SK-N-SH (cell line): ENCODE data around the gene ANXA1. TPM values are rescaled to one million over a fixed set of nuclear protein-coding genes. Genes with fewer than 3 reads are reported as not detected.

Experiments
- CTCF ChIA-PET: fragments of 300-600, 350-600 bp; formaldehyde crosslinking; extraction: SDS; loops from one replicate; lab custom pipeline; 2021; lab: Yijun Ruan, JAX
- POLR2A ChIA-PET: fragments of 350-600 bp; sonication (Branson Sonifier 250); formaldehyde crosslinking; extraction: SDS; loops from one replicate; lab custom pipeline; 2020; ENCODE audit warnings: antibody characterized with exemption, inconsistent platforms; lab: Yijun Ruan, JAX
- DNase-seq: peaks from one replicate; pipeline ENCODE4 v3.0.0; 2012
- H2AFZ ChIP-seq: fragments of 200-600 bp; sonication (generic); 2 replicates; pipeline ENCODE4 v1.8.1; 2016; ENCODE audit warnings: antibody characterized with exemption, mild to moderate bottlenecking, low read depth
- H3F3A ChIP-seq: fragments of 200-600 bp; sonication (generic); replicated peaks from 2 replicates; pipeline ENCODE3; 2016; ENCODE audit warnings: antibody characterized with exemption, mild to moderate bottlenecking; ENCODE audit not compliant: insufficient read depth
- H3K27ac ChIP-seq, 2 experiments: fragments of 200-500 bp in 1 of 2; fragments of 200-600 bp in 1 of 2; sonication (Bioruptor generic) in 1 of 2; sonication (generic), shearing (Covaris generic) in 1 of 2; 2 replicates each; pipeline versions ENCODE4 v1.5.1 to v1.6.1; 2014 to 2016; ENCODE audit warnings: low read depth in 2 of 2, inconsistent platforms in 1 of 2, low read length in 1 of 2, mild to moderate bottlenecking in 1 of 2, mixed read lengths in 1 of 2
- H3K27me3 ChIP-seq: fragments of 200-600 bp; sonication (generic), shearing (Covaris generic); 2 replicates; pipeline ENCODE4 v1.6.1; 2016; ENCODE audit warnings: mixed run types; ENCODE audit not compliant: insufficient read depth
- H3K36me3 ChIP-seq, 2 experiments: fragments of 200-500 bp in 1 of 2; fragments of 200-600 bp in 1 of 2; sonication (Bioruptor generic) in 1 of 2; sonication (generic) in 1 of 2; replicated peaks in 1 of 2; 2 replicates each; pipeline versions ENCODE3 to v1.5.1; 2014 to 2016; ENCODE audit warnings: low read length in 1 of 2, mild to moderate bottlenecking in 1 of 2; ENCODE audit not compliant: insufficient read depth in 2 of 2, control insufficient read depth in 1 of 2
- H3K4me1 ChIP-seq, 2 experiments: fragments of 200-500 bp in 1 of 2; fragments of 200-600 bp in 1 of 2; sonication (Bioruptor generic) in 1 of 2; sonication (generic), shearing (Covaris generic) in 1 of 2; 2 replicates each; pipeline versions ENCODE4 v1.5.1 to v1.6.1; 2014 to 2016; ENCODE audit warnings: low read depth in 1 of 2, low read length in 1 of 2, mixed run types in 1 of 2; ENCODE audit not compliant: insufficient read depth in 2 of 2, control insufficient read depth in 1 of 2
- H3K4me2 ChIP-seq: fragments of 200-600 bp; sonication (generic), shearing (Covaris generic); 2 replicates; pipeline ENCODE4 v1.6.1; 2017; ENCODE audit warnings: mixed run types
- H3K4me3 ChIP-seq, 2 experiments: fragments of 200-500 bp in 1 of 2; fragments of 200-600 bp in 1 of 2; sonication (Bioruptor generic) in 1 of 2; sonication (generic), shearing (Covaris generic) in 1 of 2; 2 replicates each; pipeline versions ENCODE4 v1.5.1 to v1.8.1; 2014 to 2016; ENCODE audit warnings: low read depth in 2 of 2, inconsistent platforms in 1 of 2, low read length in 1 of 2, mild to moderate bottlenecking in 1 of 2, mixed read lengths in 1 of 2, moderate library complexity in 1 of 2
- H3K79me2 ChIP-seq: fragments of 200-600 bp; sonication (generic); 2 replicates; pipeline ENCODE4 v1.8.1; 2017; ENCODE audit warnings: mild to moderate bottlenecking; ENCODE audit not compliant: insufficient read depth
- H3K9ac ChIP-seq: fragments of 200-600 bp; sonication (generic); 2 replicates; pipeline ENCODE4 v1.6.1; 2017; ENCODE audit warnings: mixed run types
- H3K9me2 ChIP-seq: fragments of 200-600 bp; sonication (generic); 2 replicates; pipeline ENCODE4 v1.6.1; 2017; ENCODE audit warnings: mixed run types
- H3K9me3 ChIP-seq: fragments of 200-600 bp; sonication (generic); 2 replicates; pipeline ENCODE4 v1.6.1; 2017; ENCODE audit warnings: mixed run types, mild to moderate bottlenecking, moderate library complexity
- H4K20me1 ChIP-seq: fragments of 200-600 bp; sonication (generic); 2 replicates; pipeline ENCODE4 v1.6.1; 2017; ENCODE audit warnings: mild to moderate bottlenecking, mixed run types; ENCODE audit not compliant: insufficient read depth
- ELF1 ChIP-seq: IDR thresholded peaks from 2 replicates; pipeline ENCODE4 v1.4.0; 2012
- EP300 ChIP-seq, 2 experiments: IDR thresholded peaks; 2 replicates each; pipeline versions ENCODE4 v1.4.0 to v1.6.1; 2012; ENCODE audit warnings: borderline replicate concordance in 1 of 2, low read depth in 1 of 2, low read length in 1 of 2
- FOSL2 ChIP-seq: IDR thresholded peaks from 2 replicates; pipeline ENCODE4 v1.4.0; 2012; ENCODE audit warnings: low read depth, mild to moderate bottlenecking, moderate library complexity, borderline replicate concordance
- FOXJ3 ChIP-seq: sonication (generic); formaldehyde crosslinking; IDR thresholded peaks from 2 replicates; pipeline ENCODE4 v1.5.1; 2020; ENCODE audit warnings: mild to moderate bottlenecking, missing genetic modification reagents
- FOXM1 ChIP-seq: IDR thresholded peaks from 2 replicates; pipeline ENCODE4 v1.4.0; 2012; ENCODE audit warnings: low read depth, mild to moderate bottlenecking
- GABPA ChIP-seq: IDR thresholded peaks from 2 replicates; pipeline ENCODE4 v1.4.0; 2012; ENCODE audit warnings: low read depth, mild to moderate bottlenecking
- GATA2 ChIP-seq: sonication (generic); formaldehyde crosslinking; IDR thresholded peaks from 2 replicates; pipeline ENCODE4 v1.5.0; 2020; ENCODE audit warnings: mild to moderate bottlenecking, missing genetic modification reagents
- JUND ChIP-seq: IDR thresholded peaks from 2 replicates; pipeline ENCODE4 v1.4.0; 2012
- MEF2A ChIP-seq: IDR thresholded peaks from 2 replicates; pipeline ENCODE4 v1.4.0; 2012; ENCODE audit warnings: low read depth, borderline replicate concordance
- NFIC ChIP-seq: IDR thresholded peaks from 2 replicates; pipeline ENCODE4 v1.4.0; 2012; ENCODE audit warnings: borderline replicate concordance
- PBX3 ChIP-seq: IDR thresholded peaks from 2 replicates; pipeline ENCODE4; 2012
- POLR2AphosphoS5 ChIP-seq: IDR thresholded peaks from 2 replicates; pipeline ENCODE4 v1.6.1; 2012; ENCODE audit warnings: low read depth, low read length
- RAD21 ChIP-seq: IDR thresholded peaks from 2 replicates; pipeline ENCODE4 v1.6.1; 2012; ENCODE audit warnings: mild to moderate bottlenecking, low read length
- RXRA ChIP-seq: IDR thresholded peaks from 2 replicates; pipeline ENCODE4 v1.4.0; 2012; ENCODE audit warnings: low read depth, mild to moderate bottlenecking, borderline replicate concordance
- SIN3A ChIP-seq: IDR thresholded peaks from 2 replicates; pipeline ENCODE4 v1.6.1; 2012; ENCODE audit warnings: low read depth, mild to moderate bottlenecking, low read length, moderate library complexity, borderline replicate concordance
- TAF1 ChIP-seq: IDR thresholded peaks from 2 replicates; pipeline ENCODE4 v1.6.1; 2012; ENCODE audit warnings: low read depth, mild to moderate bottlenecking, low read length, moderate library complexity, borderline replicate concordance
- TCF12 ChIP-seq: IDR thresholded peaks from 2 replicates; pipeline ENCODE4 v1.4.0; 2012
- YY1 ChIP-seq: IDR thresholded peaks from 2 replicates; pipeline ENCODE4 v1.4.0; 2012; ENCODE audit warnings: low read depth, mild to moderate bottlenecking
- polyA plus RNA-seq, 3 experiments: library from polyadenylated mRNA; depleted of rRNA; stranded (reverse); fragments of >200 nt; gene quantifications; 2 replicates each; pipeline ENCODE4 v1.2.3, GENCODE V29; 2012
- TF ChIP-seq, protein P1 (sequence below): fragments of 200-600 bp; sonication (generic); IDR thresholded peaks from 2 replicates; pipeline ENCODE4 v1.6.1; 2017; ENCODE audit warnings: antibody characterized with exemption, mild to moderate bottlenecking, moderate library complexity
- TF ChIP-seq, protein P2 (sequence below): IDR thresholded peaks from 2 replicates; pipeline ENCODE4 v1.6.1; 2012; ENCODE audit warnings: mild to moderate bottlenecking, low read depth, low read length, moderate library complexity
- TF ChIP-seq, protein P3 (sequence below): IDR thresholded peaks from 2 replicates; pipeline ENCODE4 v1.4.0; 2012; ENCODE audit warnings: low read depth, borderline replicate concordance
- TF ChIP-seq, protein P4 (sequence below): IDR thresholded peaks from 2 replicates; pipeline ENCODE4 v1.4.0; 2012; ENCODE audit warnings: low read depth, borderline replicate concordance

Gene ANXA1
- polyA plus RNA-seq, 1 of the 3 experiments (the other 2 are of a cell fraction) = 443 TPM

DNA sequence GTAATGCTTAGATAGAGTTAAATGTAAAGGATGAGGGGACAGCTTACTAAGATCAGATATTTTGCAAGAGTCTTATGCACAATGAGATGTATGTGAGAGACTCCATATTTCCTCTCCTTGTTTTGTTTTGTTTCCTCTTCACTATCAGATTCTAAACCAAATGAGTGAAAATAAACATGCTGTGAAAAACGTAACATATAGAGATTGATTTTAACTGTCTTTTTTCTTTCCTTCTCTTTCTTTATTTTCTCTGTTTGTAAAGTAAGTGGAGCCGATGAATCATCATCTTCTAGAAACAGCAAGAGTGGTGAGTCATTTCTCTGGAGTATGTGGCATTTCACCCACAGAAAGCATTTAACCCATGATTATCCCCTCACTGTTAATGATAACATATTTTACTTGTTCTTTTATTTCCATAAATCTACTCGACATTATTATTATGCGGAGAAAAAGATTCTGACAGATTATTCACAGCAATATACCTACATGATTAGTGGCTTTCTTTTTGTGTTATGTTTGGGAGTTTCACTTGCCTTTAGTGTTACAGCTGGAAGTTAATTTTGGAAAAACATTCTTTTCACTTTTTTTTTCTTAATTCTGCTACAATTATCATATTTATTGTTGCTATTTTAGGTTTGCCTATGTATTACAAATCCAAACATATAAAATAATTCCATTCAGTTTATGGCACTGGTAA is 2.1 kb upstream of the ANXA1 start (continued):
- TF ChIP-seq, protein P1, sequence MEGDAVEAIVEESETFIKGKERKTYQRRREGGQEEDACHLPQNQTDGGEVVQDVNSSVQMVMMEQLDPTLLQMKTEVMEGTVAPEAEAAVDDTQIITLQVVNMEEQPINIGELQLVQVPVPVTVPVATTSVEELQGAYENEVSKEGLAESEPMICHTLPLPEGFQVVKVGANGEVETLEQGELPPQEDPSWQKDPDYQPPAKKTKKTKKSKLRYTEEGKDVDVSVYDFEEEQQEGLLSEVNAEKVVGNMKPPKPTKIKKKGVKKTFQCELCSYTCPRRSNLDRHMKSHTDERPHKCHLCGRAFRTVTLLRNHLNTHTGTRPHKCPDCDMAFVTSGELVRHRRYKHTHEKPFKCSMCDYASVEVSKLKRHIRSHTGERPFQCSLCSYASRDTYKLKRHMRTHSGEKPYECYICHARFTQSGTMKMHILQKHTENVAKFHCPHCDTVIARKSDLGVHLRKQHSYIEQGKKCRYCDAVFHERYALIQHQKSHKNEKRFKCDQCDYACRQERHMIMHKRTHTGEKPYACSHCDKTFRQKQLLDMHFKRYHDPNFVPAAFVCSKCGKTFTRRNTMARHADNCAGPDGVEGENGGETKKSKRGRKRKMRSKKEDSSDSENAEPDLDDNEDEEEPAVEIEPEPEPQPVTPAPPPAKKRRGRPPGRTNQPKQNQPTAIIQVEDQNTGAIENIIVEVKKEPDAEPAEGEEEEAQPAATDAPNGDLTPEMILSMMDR = no peak
- no peak for TF ChIP-seq ELF1
- TF ChIP-seq RAD21 = no peak
- TF ChIP-seq GABPA = no peak
- no peak for TF ChIP-seq YY1
- no peak for TF ChIP-seq FOXJ3 (CRISPR knock-in tag)
- TF ChIP-seq RXRA = peak; percentile 74

DNA sequence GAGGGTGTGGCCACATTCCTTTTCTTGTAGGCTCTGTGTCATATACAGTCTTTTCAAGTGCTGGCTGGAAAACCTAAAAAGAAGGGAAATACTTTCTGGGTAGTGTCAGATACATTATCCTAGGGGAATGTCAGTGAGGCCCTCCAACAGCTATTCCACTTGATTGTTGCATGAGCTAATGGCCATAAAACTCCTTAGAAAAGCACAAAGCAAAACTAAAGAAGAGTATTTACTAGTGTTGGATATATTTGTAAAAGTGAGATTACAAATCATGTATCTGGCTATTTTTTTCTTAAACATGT is 829 bp downstream of the ANXA1 start:
- H3K36me3 ChIP-seq = peaks cover 2 to 37% of the 10 kb centered on the region in 2 experiments
- H3K4me1 ChIP-seq = peaks cover 0 to 40% of the 10 kb centered on the region in 2 experiments; a peak in 2 of 4 replicates
- H2AFZ ChIP-seq = no peak overlapping the region
- no peak for DNase-seq
- H3K27me3 ChIP-seq = no peaks in the 10 kb centered on the region
- peaks cover 58% of the 10 kb centered on the region for H3F3A ChIP-seq
- peak overlapping the region; percentile 98 for H3K9ac ChIP-seq
- POLR2A ChIA-PET = no interaction called here
- H3K9me3 ChIP-seq = no peaks in the 10 kb centered on the region
- H3K27ac ChIP-seq = peak overlapping the region; percentile 53 to 95; a peak in 3 of 4 replicates
- peak overlapping the region; percentile 87 for H3K4me2 ChIP-seq
- no peaks in the 10 kb centered on the region for H3K9me2 ChIP-seq
- CTCF ChIA-PET = no interaction called here
- peaks cover 48% of the 10 kb centered on the region for H4K20me1 ChIP-seq
- H3K4me3 ChIP-seq = peak overlapping the region; percentile 48 to 71; a peak in 3 of 4 replicates
- TF ChIP-seq GATA2 (CRISPR knock-in tag) (no peak), TCF12 (peak; percentile 36), YY1 (no peak), NFIC (peak; percentile 30; the same call in 1 of the 2 replicates), EP300 (IDR thresholded peaks at IDR 0.05; ENCODE audit: borderline replicate concordance in 1 of 2, low read depth in 1 of 2, low read length in 1 of 2) (peak in 1 of 2 experiments; percentile 64; a peak in 1 of 4 replicates), PBX3 (peak; percentile 33; the same call in 1 of the 2 replicates), MEF2A (0 out of 2 replicates have a peak, but pooled peaks have one; percentile 7), TAF1 (peak; percentile 55), ELF1 (no peak), POLR2AphosphoS5 (peak; percentile 56; the same call in 1 of the 2 replicates), JUND (peak; percentile 7; the same call in 1 of the 2 replicates), FOSL2 (peak; percentile 49; the same call in 1 of the 2 replicates), SIN3A (0 out of 2 replicates have a peak, but pooled peaks have one; percentile 75), FOXM1 (no peak)
- TF ChIP-seq, protein P2, sequence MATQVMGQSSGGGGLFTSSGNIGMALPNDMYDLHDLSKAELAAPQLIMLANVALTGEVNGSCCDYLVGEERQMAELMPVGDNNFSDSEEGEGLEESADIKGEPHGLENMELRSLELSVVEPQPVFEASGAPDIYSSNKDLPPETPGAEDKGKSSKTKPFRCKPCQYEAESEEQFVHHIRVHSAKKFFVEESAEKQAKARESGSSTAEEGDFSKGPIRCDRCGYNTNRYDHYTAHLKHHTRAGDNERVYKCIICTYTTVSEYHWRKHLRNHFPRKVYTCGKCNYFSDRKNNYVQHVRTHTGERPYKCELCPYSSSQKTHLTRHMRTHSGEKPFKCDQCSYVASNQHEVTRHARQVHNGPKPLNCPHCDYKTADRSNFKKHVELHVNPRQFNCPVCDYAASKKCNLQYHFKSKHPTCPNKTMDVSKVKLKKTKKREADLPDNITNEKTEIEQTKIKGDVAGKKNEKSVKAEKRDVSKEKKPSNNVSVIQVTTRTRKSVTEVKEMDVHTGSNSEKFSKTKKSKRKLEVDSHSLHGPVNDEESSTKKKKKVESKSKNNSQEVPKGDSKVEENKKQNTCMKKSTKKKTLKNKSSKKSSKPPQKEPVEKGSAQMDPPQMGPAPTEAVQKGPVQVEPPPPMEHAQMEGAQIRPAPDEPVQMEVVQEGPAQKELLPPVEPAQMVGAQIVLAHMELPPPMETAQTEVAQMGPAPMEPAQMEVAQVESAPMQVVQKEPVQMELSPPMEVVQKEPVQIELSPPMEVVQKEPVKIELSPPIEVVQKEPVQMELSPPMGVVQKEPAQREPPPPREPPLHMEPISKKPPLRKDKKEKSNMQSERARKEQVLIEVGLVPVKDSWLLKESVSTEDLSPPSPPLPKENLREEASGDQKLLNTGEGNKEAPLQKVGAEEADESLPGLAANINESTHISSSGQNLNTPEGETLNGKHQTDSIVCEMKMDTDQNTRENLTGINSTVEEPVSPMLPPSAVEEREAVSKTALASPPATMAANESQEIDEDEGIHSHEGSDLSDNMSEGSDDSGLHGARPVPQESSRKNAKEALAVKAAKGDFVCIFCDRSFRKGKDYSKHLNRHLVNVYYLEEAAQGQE = no peak
- TF ChIP-seq, protein P3, sequence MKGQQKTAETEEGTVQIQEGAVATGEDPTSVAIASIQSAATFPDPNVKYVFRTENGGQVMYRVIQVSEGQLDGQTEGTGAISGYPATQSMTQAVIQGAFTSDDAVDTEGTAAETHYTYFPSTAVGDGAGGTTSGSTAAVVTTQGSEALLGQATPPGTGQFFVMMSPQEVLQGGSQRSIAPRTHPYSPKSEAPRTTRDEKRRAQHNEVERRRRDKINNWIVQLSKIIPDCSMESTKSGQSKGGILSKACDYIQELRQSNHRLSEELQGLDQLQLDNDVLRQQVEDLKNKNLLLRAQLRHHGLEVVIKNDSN = no peak
- TF ChIP-seq, protein P4, sequence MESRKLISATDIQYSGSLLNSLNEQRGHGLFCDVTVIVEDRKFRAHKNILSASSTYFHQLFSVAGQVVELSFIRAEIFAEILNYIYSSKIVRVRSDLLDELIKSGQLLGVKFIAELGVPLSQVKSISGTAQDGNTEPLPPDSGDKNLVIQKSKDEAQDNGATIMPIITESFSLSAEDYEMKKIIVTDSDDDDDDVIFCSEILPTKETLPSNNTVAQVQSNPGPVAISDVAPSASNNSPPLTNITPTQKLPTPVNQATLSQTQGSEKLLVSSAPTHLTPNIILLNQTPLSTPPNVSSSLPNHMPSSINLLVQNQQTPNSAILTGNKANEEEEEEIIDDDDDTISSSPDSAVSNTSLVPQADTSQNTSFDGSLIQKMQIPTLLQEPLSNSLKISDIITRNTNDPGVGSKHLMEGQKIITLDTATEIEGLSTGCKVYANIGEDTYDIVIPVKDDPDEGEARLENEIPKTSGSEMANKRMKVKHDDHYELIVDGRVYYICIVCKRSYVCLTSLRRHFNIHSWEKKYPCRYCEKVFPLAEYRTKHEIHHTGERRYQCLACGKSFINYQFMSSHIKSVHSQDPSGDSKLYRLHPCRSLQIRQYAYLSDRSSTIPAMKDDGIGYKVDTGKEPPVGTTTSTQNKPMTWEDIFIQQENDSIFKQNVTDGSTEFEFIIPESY = no peak
- H3K79me2 ChIP-seq = peaks cover 73% of the 10 kb centered on the region
